GM23338 (cell line): ENCODE measurements around the gene GLG1.

Experiments used
- CREB1 ChIP-seq: fragments of 250-450 bp; sonication (Bioruptor Pico); IDR thresholded peaks from 2 replicates; pipeline ENCODE4 v1.5.0; 2020; ENCODE audit warnings: low read depth, mild to moderate bottlenecking, moderate library complexity
- CTCF ChIP-seq, 2 experiments: fragments of 200-600 bp in 1 of 2; sonication (generic) in 1 of 2; conservative IDR thresholded peaks; 2 replicates each; pipeline versions ENCODE4 v1.5.1 to v1.6.1; 2016 to 2017; ENCODE audit warnings: antibody characterized with exemption in 2 of 2, low read depth in 2 of 2, mild to moderate bottlenecking in 2 of 2, moderate library complexity in 1 of 2
- EZH2 ChIP-seq: fragments of 200-600 bp; sonication (generic); IDR thresholded peaks from one replicate; pipeline ENCODE4 v1.8.0; 2017; ENCODE audit warnings: antibody characterized with exemption, mild to moderate bottlenecking, low read depth; ENCODE audit not compliant: unreplicated experiment
- EZH2phosphoT487 ChIP-seq: fragments of 200-600 bp; sonication (generic); IDR thresholded peaks from one replicate; pipeline ENCODE4 v1.8.1; 2018; ENCODE audit warnings: antibody characterized with exemption; ENCODE audit not compliant: unreplicated experiment
- POLR2AphosphoS5 ChIP-seq: IDR thresholded peaks from 2 replicates; pipeline ENCODE4 v1.6.1; 2016; ENCODE audit warnings: antibody characterized with exemption, low read depth
- REST ChIP-seq: IDR thresholded peaks from one replicate; pipeline ENCODE4 v1.6.1; 2018; ENCODE audit warnings: antibody characterized with exemption; ENCODE audit not compliant: unreplicated experiment
- ZNF114 ChIP-seq: fragments of 250-450 bp; sonication (Bioruptor Pico); IDR thresholded peaks from 2 replicates; pipeline ENCODE4 v1.5.0; 2020; ENCODE audit warnings: mild to moderate bottlenecking, moderate library complexity
- ZNF331 ChIP-seq: fragments of 250-450 bp; sonication (Bioruptor Pico); IDR thresholded peaks from 2 replicates; pipeline ENCODE4 v1.5.0; 2020; ENCODE audit warnings: low read depth, mild to moderate bottlenecking, moderate library complexity

GRCh38 chr16:74431516-74431915 lies 175.4 kb downstream of the GLG1 start:
- no peak for TF ChIP-seq CTCF (conservative IDR thresholded peaks at IDR 0.05; ENCODE audit: low read depth in 2 of 2)
- TF ChIP-seq CREB1, result no peak
- no peak for TF ChIP-seq EZH2
- no peak for TF ChIP-seq POLR2AphosphoS5
- TF ChIP-seq EZH2phosphoT487, result no peak
- no peak for TF ChIP-seq REST
- TF ChIP-seq ZNF331 (CRISPR knock-in tag), result no peak
- TF ChIP-seq ZNF114 (CRISPR knock-in tag), result no peak
